PC-9 (cell line): Measurements from ENCODE around the gene CHRD. TPM values are rescaled to one million over a fixed set of nuclear protein-coding genes. Genes with fewer than 3 reads are reported as not detected.

Experiments used
- BruUV-seq: library from RNA; stranded (reverse); fragments of 400-500 nt; replicated peaks from 2 replicates; lab custom pipeline; 2021; lab: Mats Ljungman, UMichigan
- CTCF ChIA-PET: fragments of 300-600 bp; sonication (Branson Sonifier 250); formaldehyde crosslinking; loops from one replicate; lab custom pipeline; 2022; ENCODE audit warnings: antibody characterized with exemption; lab: Charles Lee
- POLR2A ChIA-PET: fragments of 300-600 bp; sonication (Branson Sonifier 250); formaldehyde crosslinking; loops from one replicate; lab custom pipeline; 2022; ENCODE audit warnings: antibody characterized with exemption; ENCODE audit not compliant: unreplicated experiment; lab: Charles Lee
- DNase-seq, 2 experiments: peaks; one replicate each; pipeline versions ENCODE4 v3.0.0 to v3.0.0-alpha.2; 2015 to 2022; ENCODE audit warnings: mixed read lengths in 1 of 2
- H2AFZ ChIP-seq: fragments of 200-600 bp; sonication (generic); 2 replicates; pipeline ENCODE4 v1.8.1; 2017; ENCODE audit warnings: antibody characterized with exemption
- H3F3A ChIP-seq: fragments of 200-600 bp; sonication (generic); 2 replicates; pipeline ENCODE4 v1.8.1; 2017; ENCODE audit warnings: antibody characterized with exemption, mild to moderate bottlenecking, low read depth; ENCODE audit not compliant: insufficient read depth
- H3K27ac ChIP-seq: fragments of 200-600 bp; sonication (generic); 2 replicates; pipeline ENCODE4 v1.6.1; 2016; ENCODE audit warnings: mixed run types
- H3K27me3 ChIP-seq: fragments of 200-600 bp; sonication (generic); 2 replicates; pipeline ENCODE4 v1.6.1; 2016; ENCODE audit warnings: low read depth, mixed run types; ENCODE audit not compliant: insufficient read depth
- H3K36me3 ChIP-seq: fragments of 200-600 bp; sonication (generic); 2 replicates; pipeline ENCODE4 v1.6.1; 2016; ENCODE audit warnings: low read depth, mixed run types
- H3K4me1 ChIP-seq: fragments of 200-600 bp; sonication (generic); replicated peaks from 2 replicates; pipeline ENCODE4 v1.6.1; 2016; ENCODE audit warnings: mixed run types; ENCODE audit not compliant: insufficient read depth
- H3K4me2 ChIP-seq: fragments of 200-600 bp; sonication (generic); 2 replicates; pipeline ENCODE4 v1.6.1; 2017; ENCODE audit warnings: mixed run types
- H3K4me3 ChIP-seq: fragments of 200-600 bp; sonication (generic); 2 replicates; pipeline ENCODE4 v1.6.1; 2016; ENCODE audit warnings: mixed run types
- H3K79me2 ChIP-seq: fragments of 200-600 bp; sonication (generic); 2 replicates; pipeline ENCODE4 v1.6.1; 2017; ENCODE audit warnings: low read depth, mixed run types
- H3K9me2 ChIP-seq: fragments of 200-600 bp; sonication (generic); 2 replicates; pipeline ENCODE4 v1.8.1; 2017; ENCODE audit warnings: mild to moderate bottlenecking; ENCODE audit not compliant: insufficient read depth
- H3K9me3 ChIP-seq: fragments of 200-600 bp; sonication (generic); 2 replicates; pipeline ENCODE4 v1.8.1; 2016; ENCODE audit warnings: low read depth; ENCODE audit not compliant: insufficient read depth
- H4K20me1 ChIP-seq: fragments of 200-600 bp; sonication (generic); 2 replicates; pipeline ENCODE4 v1.8.1; 2017; ENCODE audit not compliant: insufficient read depth
- EZH2 ChIP-seq: fragments of 200-600 bp; sonication (generic); IDR thresholded peaks from 2 replicates; pipeline ENCODE4 v1.8.0; 2017; ENCODE audit warnings: antibody characterized with exemption, low read depth
- intact Hi-C: fragments of 100-400 bp; cut with micrococcal nuclease; formaldehyde crosslinking; loops from one replicate; pipeline ENCODE4 v1.10.0; 2022; ENCODE audit not compliant: unreplicated experiment
- total RNA-seq: library from RNA; stranded (reverse); gene quantifications from 2 replicates; pipeline ENCODE4 v1.2.3, GENCODE V29; 2021
- TF ChIP-seq, protein P1 (sequence below): fragments of 200-600 bp; sonication (generic); conservative IDR thresholded peaks from 2 replicates; pipeline ENCODE4 v1.6.1; 2017; ENCODE audit warnings: mixed run types, antibody characterized with exemption, mild to moderate bottlenecking, moderate library complexity

CHRD gene
- total RNA-seq, 1 experiment from 2014 or later, result not detected

DNA sequence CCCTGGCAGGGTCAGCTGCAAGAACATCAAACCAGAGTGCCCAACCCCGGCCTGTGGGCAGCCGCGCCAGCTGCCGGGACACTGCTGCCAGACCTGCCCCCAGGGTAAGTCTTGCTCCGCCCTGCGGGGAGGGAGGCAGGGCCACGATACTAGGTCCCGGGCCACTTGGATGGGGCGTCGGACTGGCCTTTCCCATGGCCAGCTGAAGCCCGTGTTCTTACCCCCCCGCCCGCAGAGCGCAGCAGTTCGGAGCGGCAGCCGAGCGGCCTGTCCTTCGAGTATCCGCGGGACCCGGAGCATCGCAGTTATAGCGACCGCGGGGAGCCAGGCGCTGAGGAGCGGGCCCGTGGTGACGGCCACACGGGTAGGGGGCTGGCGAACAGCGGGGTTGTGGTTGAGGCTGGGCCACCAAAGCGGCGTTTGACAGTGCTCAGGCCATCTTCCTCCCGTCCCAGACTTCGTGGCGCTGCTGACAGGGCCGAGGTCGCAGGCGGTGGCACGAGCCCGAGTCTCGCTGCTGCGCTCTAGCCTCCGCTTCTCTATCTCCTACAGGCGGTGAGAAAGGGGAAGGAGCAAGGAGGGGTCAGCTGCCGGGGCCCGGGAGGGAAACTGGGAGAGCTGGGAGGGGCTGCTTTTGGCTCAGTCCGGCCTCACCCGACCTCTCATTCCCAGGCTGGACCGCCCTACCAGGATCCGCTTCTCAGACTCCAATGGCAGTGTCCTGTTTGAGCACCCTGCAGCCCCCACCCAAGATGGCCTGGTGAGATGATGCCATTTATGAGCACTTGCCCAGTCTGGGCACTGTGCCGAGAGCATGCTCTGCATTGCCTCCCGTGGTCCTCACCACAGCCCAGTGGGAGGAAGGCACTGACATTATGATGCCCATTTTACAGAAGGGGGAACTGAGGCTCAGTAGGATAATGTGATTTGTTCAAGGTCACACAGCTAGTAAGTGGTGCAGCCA lies 1.7 kb downstream of the CHRD start:
- H2AFZ ChIP-seq, result no peak overlapping the region
- no peak overlapping the region for H3K4me3 ChIP-seq
- POLR2A ChIA-PET, result no interaction called here
- DNase-seq, result no peak
- peaks cover 74% of the 10 kb centered on the region for H3K27me3 ChIP-seq
- intact Hi-C loops, result no loop called here
- no peak overlapping the region for H3K4me2 ChIP-seq
- H3K9me2 ChIP-seq, result no peaks in the 10 kb centered on the region
- H3K9me3 ChIP-seq, result no peaks in the 10 kb centered on the region
- H3K36me3 ChIP-seq, result no peaks in the 10 kb centered on the region
- no peaks in the 10 kb centered on the region for H3K4me1 ChIP-seq
- no peaks in the 10 kb centered on the region for H3F3A ChIP-seq
- no TSS peak for BruUV-seq
- no peaks in the 10 kb centered on the region for H3K79me2 ChIP-seq
- H4K20me1 ChIP-seq, result no peaks in the 10 kb centered on the region
- no peak overlapping the region for H3K27ac ChIP-seq
- CTCF ChIA-PET, result no interaction called here
- no peak for TF ChIP-seq EZH2
- TF ChIP-seq, protein P1, sequence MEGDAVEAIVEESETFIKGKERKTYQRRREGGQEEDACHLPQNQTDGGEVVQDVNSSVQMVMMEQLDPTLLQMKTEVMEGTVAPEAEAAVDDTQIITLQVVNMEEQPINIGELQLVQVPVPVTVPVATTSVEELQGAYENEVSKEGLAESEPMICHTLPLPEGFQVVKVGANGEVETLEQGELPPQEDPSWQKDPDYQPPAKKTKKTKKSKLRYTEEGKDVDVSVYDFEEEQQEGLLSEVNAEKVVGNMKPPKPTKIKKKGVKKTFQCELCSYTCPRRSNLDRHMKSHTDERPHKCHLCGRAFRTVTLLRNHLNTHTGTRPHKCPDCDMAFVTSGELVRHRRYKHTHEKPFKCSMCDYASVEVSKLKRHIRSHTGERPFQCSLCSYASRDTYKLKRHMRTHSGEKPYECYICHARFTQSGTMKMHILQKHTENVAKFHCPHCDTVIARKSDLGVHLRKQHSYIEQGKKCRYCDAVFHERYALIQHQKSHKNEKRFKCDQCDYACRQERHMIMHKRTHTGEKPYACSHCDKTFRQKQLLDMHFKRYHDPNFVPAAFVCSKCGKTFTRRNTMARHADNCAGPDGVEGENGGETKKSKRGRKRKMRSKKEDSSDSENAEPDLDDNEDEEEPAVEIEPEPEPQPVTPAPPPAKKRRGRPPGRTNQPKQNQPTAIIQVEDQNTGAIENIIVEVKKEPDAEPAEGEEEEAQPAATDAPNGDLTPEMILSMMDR, result no peak

DNA sequence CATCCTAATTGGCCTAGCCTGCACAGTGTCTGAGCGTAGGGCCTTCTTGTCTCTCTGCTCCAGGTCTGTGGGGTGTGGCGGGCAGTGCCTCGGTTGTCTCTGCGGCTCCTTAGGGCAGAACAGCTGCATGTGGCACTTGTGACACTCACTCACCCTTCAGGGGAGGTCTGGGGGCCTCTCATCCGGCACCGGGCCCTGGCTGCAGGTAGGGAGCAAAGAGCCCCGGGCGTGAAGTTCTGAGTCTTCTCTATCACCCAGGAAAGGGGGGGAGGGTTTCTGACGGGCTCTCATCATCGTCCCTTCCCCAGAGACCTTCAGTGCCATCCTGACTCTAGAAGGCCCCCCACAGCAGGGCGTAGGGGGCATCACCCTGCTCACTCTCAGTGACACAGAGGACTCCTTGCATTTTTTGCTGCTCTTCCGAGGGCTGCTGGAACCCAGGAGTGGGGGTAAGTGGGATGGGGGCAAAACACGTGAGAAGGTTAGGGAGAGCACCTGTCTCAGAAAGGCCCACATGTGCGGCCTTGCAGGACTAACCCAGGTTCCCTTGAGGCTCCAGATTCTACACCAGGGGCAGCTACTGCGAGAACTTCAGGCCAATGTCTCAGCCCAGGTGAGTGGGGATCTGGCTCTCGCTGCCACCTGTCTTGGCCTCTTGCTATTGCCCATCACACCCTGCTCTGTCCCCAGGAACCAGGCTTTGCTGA lies 2.6 kb downstream of the CHRD start:
- H3K27me3 ChIP-seq, result peaks cover 76% of the 10 kb centered on the region
- POLR2A ChIA-PET, result no interaction called here
- CTCF ChIA-PET, result no interaction called here
- DNase-seq, result no peak
- H3K9me3 ChIP-seq, result no peaks in the 10 kb centered on the region
- H3K9me2 ChIP-seq, result no peaks in the 10 kb centered on the region
- no peak overlapping the region for H3K4me2 ChIP-seq
- H3F3A ChIP-seq, result no peaks in the 10 kb centered on the region
- TF ChIP-seq EZH2, result no peak
- TF ChIP-seq, protein P1, result no peak
- intact Hi-C loops, result no loop called here
- no peak overlapping the region for H3K4me3 ChIP-seq
- H4K20me1 ChIP-seq, result no peaks in the 10 kb centered on the region
- no peaks in the 10 kb centered on the region for H3K79me2 ChIP-seq
- H3K36me3 ChIP-seq, result no peaks in the 10 kb centered on the region
- H3K27ac ChIP-seq, result no peak overlapping the region
- no peaks in the 10 kb centered on the region for H3K4me1 ChIP-seq
- no peak overlapping the region for H2AFZ ChIP-seq
- BruUV-seq, result no TSS peak

DNA sequence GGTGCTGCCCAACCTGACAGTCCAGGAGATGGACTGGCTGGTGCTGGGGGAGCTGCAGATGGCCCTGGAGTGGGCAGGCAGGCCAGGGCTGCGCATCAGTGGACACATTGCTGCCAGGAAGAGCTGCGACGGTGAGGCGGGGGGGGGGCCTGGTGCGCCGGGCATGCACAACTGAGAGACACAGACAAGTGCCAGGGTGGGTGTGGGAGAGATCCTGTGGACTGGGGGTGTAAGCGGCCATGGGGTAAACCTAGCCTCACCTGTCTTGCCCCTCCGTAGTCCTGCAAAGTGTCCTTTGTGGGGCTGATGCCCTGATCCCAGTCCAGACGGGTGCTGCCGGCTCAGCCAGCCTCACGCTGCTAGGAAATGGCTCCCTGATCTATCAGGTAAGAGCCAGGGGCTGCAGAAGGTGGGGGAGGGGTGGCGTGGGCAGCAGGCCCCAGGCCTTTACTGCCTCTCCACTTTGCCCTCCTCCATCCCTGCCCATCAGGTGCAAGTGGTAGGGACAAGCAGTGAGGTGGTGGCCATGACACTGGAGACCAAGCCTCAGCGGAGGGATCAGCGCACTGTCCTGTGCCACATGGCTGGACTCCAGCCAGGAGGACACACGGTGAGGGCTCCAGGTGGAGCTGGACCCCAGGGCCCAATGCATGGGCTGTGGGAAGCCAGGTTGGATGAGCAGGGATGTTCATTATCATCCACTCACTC lies 3.3 kb downstream of the CHRD start:
- Histone ChIP-seq H3K36me3 (no peaks in the 10 kb centered on the region), H3K4me3 (no peak overlapping the region), H2AFZ (no peak overlapping the region), H3K4me1 (no peaks in the 10 kb centered on the region), H4K20me1 (no peaks in the 10 kb centered on the region), H3K9me2 (no peaks in the 10 kb centered on the region), H3F3A (no peaks in the 10 kb centered on the region), H3K27ac (no peak overlapping the region), H3K9me3 (no peaks in the 10 kb centered on the region), H3K27me3 (peaks cover 76% of the 10 kb centered on the region), H3K4me2 (no peak overlapping the region), H3K79me2 (no peaks in the 10 kb centered on the region)
- intact Hi-C loops, result no loop called here
- CTCF ChIA-PET, result no interaction called here
- DNase-seq, result no peak
- no TSS peak for BruUV-seq
- TF ChIP-seq EZH2, result no peak
- TF ChIP-seq, protein P1, result no peak
- POLR2A ChIA-PET, result no interaction called here
